Measurements from ENCODE around the gene MKNK1.

DNA sequence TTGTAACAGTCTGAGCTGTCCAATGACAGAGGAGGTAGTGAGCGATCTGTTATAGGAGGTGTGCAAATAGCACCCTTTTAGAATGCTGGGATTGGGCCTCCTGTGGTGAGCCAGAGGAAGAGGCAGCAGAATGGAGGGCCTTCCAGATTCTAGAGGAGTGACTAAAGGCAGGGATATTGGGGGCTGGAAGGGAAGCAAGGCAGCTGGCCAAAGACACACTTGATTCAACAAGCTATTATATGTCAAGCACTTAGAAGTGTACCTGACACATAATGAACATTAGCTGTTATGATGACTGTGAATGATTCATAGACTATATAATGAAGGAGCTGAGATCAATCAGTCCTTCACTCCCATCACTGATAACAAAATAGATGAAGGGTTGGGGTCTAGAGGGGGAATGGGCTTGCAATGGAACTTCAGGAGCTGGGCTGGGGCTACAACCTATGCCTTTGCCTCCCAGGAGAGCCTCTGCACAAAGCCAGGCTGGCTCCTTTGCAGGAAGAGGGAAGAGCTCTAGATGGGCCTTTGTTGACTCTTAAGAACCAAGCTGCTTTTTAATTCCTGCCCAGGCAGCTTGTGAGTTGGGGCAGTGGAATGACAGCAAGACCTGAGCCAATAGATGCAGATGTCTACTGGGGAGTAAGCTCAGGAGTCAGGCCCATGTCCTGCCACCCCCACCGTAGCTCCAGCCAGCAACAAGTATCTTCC lies 2.3 kb upstream of the MKNK1 start:
- TF ChIP-seq GATA2 (IDR thresholded peaks at IDR 0.05; ENCODE audit: low read depth, low read length) (no peak), GATA3 (IDR thresholded peaks at IDR 0.05; ENCODE audit: low read depth, low read length) (no peak)
